Chondrocyte (in vitro differentiated cells): ENCODE results near the gene LYSET. TPM values are rescaled to one million over a fixed set of nuclear protein-coding genes. Genes with fewer than 3 reads are reported as not detected.
A peak's percentile ranks its signal among the peaks of the same experiment; 100 is the strongest.

ENCODE experiments used
- DNase-seq: peaks from one replicate; pipeline ENCODE4 v3.0.0; 2021; ENCODE audit warnings: mixed read lengths, low spot score
- H3K27ac Mint-ChIP-seq: one replicate; pipeline ENCODE4 v1.8.0; 2021; ENCODE audit warnings: mild to moderate bottlenecking, moderate library complexity, mixed read lengths; ENCODE audit not compliant: unreplicated experiment
- H3K27me3 Mint-ChIP-seq: 2 replicates; pipeline ENCODE4 v1.8.0; 2021; ENCODE audit warnings: low read depth, mixed read lengths
- H3K36me3 Mint-ChIP-seq: 2 replicates; pipeline ENCODE4 v1.8.0; 2021; ENCODE audit warnings: low read depth, mixed read lengths
- H3K4me1 Mint-ChIP-seq: 2 replicates; pipeline ENCODE4 v1.8.0; 2021; ENCODE audit warnings: low read depth, mild to moderate bottlenecking, mixed read lengths
- H3K4me3 Mint-ChIP-seq: one replicate; pipeline ENCODE4 v1.8.0; 2021; ENCODE audit warnings: mild to moderate bottlenecking, moderate library complexity, mixed read lengths; ENCODE audit not compliant: unreplicated experiment
- H3K9me3 Mint-ChIP-seq: 2 replicates; pipeline ENCODE4 v1.8.0; 2021; ENCODE audit warnings: low read depth, mixed read lengths
- CTCF ChIP-seq: fragments of 200-600 bp; sonication (generic); IDR thresholded peaks from 2 replicates; pipeline ENCODE4 v1.5.0; 2021; ENCODE audit warnings: antibody characterized with exemption, mild to moderate bottlenecking, moderate library complexity
- total RNA-seq: library from RNA; stranded (reverse); gene quantifications from 3 replicates; pipeline ENCODE4 v1.2.1, GENCODE V29; 2021

Gene LYSET
- total RNA-seq, 1 donor from 2014 or later = 14.9 TPM

GRCh38 chr14:93195316-93195999, 10.3 kb downstream of the LYSET start:
- Mint-ChIP-seq H3K27ac (no peak overlapping the region), H3K4me3 (no peak overlapping the region), H3K36me3 (no peaks in the 10 kb centered on the region), H3K9me3 (no peaks in the 10 kb centered on the region), H3K4me1 (peaks cover 4% of the 10 kb centered on the region), H3K27me3 (no peaks in the 10 kb centered on the region)
- no peak for DNase-seq
- no peak for TF ChIP-seq CTCF

GRCh38 chr14:93199031-93199430, 13.9 kb downstream of the LYSET start:
- Mint-ChIP-seq H3K27ac (no peak overlapping the region), H3K4me3 (no peak overlapping the region), H3K36me3 (no peaks in the 10 kb centered on the region), H3K27me3 (no peaks in the 10 kb centered on the region), H3K4me1 (no peaks in the 10 kb centered on the region), H3K9me3 (no peaks in the 10 kb centered on the region)
- DNase-seq = no peak
- no peak for TF ChIP-seq CTCF

- H3K27ac Mint-ChIP-seq = no peak overlapping the region
- H3K4me3 Mint-ChIP-seq = no peak overlapping the region
- no peaks in the 10 kb centered on the region for H3K27me3 Mint-ChIP-seq
- no peaks in the 10 kb centered on the region for H3K36me3 Mint-ChIP-seq
- peaks cover 6% of the 10 kb centered on the region for H3K4me1 Mint-ChIP-seq
- no peak for DNase-seq
- no peak for TF ChIP-seq CTCF
- H3K9me3 Mint-ChIP-seq = no peaks in the 10 kb centered on the region
These were observed 15.4 kb downstream of the LYSET start for GRCh38 chr14:93200553-93200952.

GRCh38 chr14:93201155-93201704, 16.1 kb downstream of the LYSET start:
- Mint-ChIP-seq H3K36me3 (no peaks in the 10 kb centered on the region), H3K27me3 (no peaks in the 10 kb centered on the region), H3K4me1 (peaks cover 13% of the 10 kb centered on the region), H3K27ac (no peak overlapping the region), H3K9me3 (no peaks in the 10 kb centered on the region), H3K4me3 (no peak overlapping the region)
- DNase-seq = no peak
- no peak for TF ChIP-seq CTCF

- Mint-ChIP-seq H3K4me3 (peak within 1 kb of the TSS; percentile 99), H3K36me3 (no peaks in the 10 kb centered on the region), H3K4me1 (peaks cover 35% of the 10 kb centered on the region), H3K27me3 (no peaks in the 10 kb centered on the region), H3K9me3 (no peaks in the 10 kb centered on the region), H3K27ac (peak within 1 kb of the TSS; percentile 96)
- TF ChIP-seq CTCF = no peak
- DNase-seq = peak; percentile 97
These were observed 21.8 kb downstream of the LYSET start, which contains the start of the genes GON7 and UBR7 for GRCh38 chr14:93206793-93207467. TSS of gene GON7 (minus strand) at chr14:93207065. CDS start at chr14:93207037, 28 bp downstream. TSS of gene UBR7 (plus strand) at chr14:93207256. CDS start at chr14:93207292, 36 bp downstream.
